Ovary (tissue), 3 donors: ENCODE measurements around the gene TAF3.

Experiments used
- CTCF ChIP-seq, 3 donors: fragments of 450-650 bp in 2 of 3; fragments of 200-600 bp in 1 of 3; IDR thresholded peaks; one replicate each; pipeline versions ENCODE4 v1.5.1 to v1.8.0; 2016 to 2022; ENCODE audit warnings: antibody characterized with exemption in 3 of 3, mild to moderate bottlenecking in 1 of 3
- EP300 ChIP-seq: sonication (generic); formaldehyde crosslinking; IDR thresholded peaks from one replicate; pipeline ENCODE4 v1.6.1; 2017; ENCODE audit warnings: antibody characterized with exemption
- POLR2A ChIP-seq: fragments of 450-650 bp; IDR thresholded peaks from one replicate; pipeline ENCODE4 v1.6.1; 2017; ENCODE audit warnings: antibody characterized with exemption, mild to moderate bottlenecking, moderate library complexity
- donor health status: DM: no; HTN: no; CAD: no.

GRCh38 chr10:8034466-8035005 is 216.2 kb downstream of the TAF3 start:
- TF ChIP-seq CTCF (IDR thresholded peaks at IDR 0.05) (no peak), POLR2A (no peak), EP300 (no peak)
